Neural crest cell (in vitro differentiated cells): ENCODE measurements around the gene KCNAB2. TPM values are rescaled to one million over a fixed set of nuclear protein-coding genes. Genes with fewer than 3 reads are reported as not detected.

Source experiments
- DNase-seq: peaks from one replicate; pipeline ENCODE4 v3.0.0; 2021; ENCODE audit warnings: low read depth, mixed read lengths, low spot score
- H3K27ac Mint-ChIP-seq: one replicate; pipeline ENCODE4 v1.8.0; 2021; ENCODE audit warnings: mild to moderate bottlenecking, mixed read lengths; ENCODE audit not compliant: unreplicated experiment
- H3K27me3 Mint-ChIP-seq: 2 replicates; pipeline ENCODE4 v1.8.0; 2021; ENCODE audit warnings: low read depth, mild to moderate bottlenecking, mixed read lengths
- H3K36me3 Mint-ChIP-seq: 2 replicates; pipeline ENCODE4 v1.8.0; 2021; ENCODE audit warnings: low read depth, mild to moderate bottlenecking, mixed read lengths
- H3K4me1 Mint-ChIP-seq: 2 replicates; pipeline ENCODE4 v1.8.0; 2021; ENCODE audit warnings: mixed read lengths
- H3K4me3 Mint-ChIP-seq: one replicate; pipeline ENCODE4 v1.8.0; 2021; ENCODE audit warnings: mild to moderate bottlenecking, mixed read lengths
- H3K9me3 Mint-ChIP-seq: 2 replicates; pipeline ENCODE4 v1.8.0; 2021; ENCODE audit warnings: mixed read lengths
- total RNA-seq: library from RNA; stranded (reverse); gene quantifications from 2 replicates; pipeline ENCODE4 v1.2.1, GENCODE V29; 2021
- TF ChIP-seq, protein P1 (sequence below): fragments of 200-600 bp; sonication (generic); conservative IDR thresholded peaks from 2 replicates; pipeline ENCODE4 v1.5.0; 2021; ENCODE audit warnings: antibody characterized with exemption, mild to moderate bottlenecking

The KCNAB2 gene
- total RNA-seq, 1 donor from 2014 or later: 8.3 TPM

DNA sequence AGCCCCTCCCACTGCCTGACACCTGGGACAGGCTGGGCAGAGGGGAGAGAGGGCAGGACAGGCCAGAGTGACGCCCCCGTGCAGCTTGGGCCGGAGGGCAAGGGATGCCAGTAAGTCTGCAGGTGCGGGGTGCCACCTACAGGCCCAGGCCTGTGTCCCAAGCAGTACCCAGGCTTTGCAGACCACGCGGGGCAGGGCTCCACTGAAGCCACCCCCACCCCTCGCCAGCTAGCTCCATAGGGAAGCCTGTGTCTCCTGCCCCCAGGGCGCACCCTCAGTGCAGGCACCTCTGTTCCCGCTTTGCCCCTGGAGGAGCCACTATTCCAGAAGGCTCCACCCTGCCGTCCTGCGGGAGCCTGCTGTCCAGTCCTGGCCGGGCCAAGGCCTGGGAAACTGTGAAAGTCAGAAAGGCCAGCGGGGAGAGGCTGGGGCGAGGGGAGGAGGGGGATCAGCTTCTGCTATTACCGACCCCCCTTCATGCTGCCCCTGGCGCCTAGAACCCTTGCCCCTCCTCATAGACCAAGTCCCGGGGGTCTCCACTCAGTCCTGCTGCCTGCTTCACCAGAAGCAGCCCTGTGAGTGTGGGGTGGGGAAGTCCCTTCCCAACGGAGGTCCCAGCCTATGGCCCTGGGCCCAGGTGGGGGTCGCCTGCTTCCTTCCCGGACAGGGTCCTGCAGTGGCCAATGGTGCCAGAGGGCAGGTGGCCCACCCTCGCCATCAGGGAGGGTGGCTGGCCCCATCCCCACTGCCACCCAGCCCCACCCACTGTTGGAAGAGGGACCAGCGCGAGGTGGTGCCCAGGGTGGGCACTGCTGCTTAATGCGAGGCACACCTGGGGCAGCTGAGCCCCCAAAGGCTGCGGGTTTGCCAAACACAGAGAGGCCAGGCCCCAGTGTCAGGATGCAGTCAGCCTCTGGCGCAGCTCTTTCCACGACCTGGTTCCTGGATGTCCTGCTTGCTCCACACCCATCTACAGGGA is 54.4 kb downstream of the KCNAB2 start:
- Mint-ChIP-seq H3K4me3 (no peak overlapping the region), H3K9me3 (no peaks in the 10 kb centered on the region), H3K27ac (no peak overlapping the region), H3K36me3 (no peaks in the 10 kb centered on the region), H3K4me1 (peaks cover 5% of the 10 kb centered on the region), H3K27me3 (no peaks in the 10 kb centered on the region)
- DNase-seq: no peak
- TF ChIP-seq, protein P1, sequence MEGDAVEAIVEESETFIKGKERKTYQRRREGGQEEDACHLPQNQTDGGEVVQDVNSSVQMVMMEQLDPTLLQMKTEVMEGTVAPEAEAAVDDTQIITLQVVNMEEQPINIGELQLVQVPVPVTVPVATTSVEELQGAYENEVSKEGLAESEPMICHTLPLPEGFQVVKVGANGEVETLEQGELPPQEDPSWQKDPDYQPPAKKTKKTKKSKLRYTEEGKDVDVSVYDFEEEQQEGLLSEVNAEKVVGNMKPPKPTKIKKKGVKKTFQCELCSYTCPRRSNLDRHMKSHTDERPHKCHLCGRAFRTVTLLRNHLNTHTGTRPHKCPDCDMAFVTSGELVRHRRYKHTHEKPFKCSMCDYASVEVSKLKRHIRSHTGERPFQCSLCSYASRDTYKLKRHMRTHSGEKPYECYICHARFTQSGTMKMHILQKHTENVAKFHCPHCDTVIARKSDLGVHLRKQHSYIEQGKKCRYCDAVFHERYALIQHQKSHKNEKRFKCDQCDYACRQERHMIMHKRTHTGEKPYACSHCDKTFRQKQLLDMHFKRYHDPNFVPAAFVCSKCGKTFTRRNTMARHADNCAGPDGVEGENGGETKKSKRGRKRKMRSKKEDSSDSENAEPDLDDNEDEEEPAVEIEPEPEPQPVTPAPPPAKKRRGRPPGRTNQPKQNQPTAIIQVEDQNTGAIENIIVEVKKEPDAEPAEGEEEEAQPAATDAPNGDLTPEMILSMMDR: no peak

DNA sequence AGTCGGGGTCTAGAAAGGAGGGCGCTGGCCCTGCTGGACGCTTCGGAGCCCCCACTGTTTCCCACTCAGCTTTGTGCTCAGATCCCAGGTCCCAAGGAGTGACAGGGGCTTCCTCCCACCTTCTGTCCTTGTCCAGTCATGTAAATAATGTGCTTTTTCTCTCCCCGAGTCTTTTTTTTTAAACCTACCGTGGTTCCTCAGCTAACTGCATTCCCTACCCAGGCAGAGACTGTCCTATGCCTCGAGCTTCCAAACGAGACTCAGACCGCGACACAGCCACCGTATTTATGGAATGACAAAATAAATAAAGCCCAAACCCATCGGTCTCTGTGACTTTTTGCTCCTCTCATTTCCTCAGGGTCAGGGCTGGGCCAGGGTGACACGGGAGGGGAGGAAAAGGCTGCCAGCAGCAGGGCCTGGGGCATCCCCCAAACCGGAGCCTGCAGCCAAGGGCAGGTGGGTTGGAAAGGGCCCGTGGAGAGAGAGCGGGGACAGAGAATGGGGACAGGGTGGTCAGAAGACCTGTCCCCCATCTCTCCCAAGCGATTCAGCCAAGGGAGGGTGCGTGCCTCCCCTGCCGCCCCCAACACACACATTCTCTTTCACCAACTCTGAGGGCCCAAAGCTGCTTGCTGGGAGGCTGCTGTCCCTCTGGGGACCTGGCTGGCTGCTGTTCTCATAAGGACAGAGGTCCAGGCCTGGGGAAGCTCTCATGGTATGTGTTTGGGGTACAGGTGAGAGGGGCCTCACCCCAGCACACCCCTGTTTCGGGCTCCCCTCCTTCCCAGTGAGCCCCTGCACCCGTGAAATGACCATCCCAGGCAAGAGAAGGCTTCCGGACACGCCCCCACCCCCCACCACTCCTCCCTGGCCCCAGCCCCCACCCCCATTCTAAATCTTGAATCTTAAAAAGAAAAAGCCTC is 55.4 kb downstream of the KCNAB2 start:
- Mint-ChIP-seq H3K4me3 (peak overlapping the region; percentile 8), H3K36me3 (no peaks in the 10 kb centered on the region), H3K4me1 (peaks cover 5% of the 10 kb centered on the region), H3K9me3 (no peaks in the 10 kb centered on the region), H3K27me3 (no peaks in the 10 kb centered on the region), H3K27ac (no peak overlapping the region)
- no peak for DNase-seq
- TF ChIP-seq, protein P1: no peak

DNA sequence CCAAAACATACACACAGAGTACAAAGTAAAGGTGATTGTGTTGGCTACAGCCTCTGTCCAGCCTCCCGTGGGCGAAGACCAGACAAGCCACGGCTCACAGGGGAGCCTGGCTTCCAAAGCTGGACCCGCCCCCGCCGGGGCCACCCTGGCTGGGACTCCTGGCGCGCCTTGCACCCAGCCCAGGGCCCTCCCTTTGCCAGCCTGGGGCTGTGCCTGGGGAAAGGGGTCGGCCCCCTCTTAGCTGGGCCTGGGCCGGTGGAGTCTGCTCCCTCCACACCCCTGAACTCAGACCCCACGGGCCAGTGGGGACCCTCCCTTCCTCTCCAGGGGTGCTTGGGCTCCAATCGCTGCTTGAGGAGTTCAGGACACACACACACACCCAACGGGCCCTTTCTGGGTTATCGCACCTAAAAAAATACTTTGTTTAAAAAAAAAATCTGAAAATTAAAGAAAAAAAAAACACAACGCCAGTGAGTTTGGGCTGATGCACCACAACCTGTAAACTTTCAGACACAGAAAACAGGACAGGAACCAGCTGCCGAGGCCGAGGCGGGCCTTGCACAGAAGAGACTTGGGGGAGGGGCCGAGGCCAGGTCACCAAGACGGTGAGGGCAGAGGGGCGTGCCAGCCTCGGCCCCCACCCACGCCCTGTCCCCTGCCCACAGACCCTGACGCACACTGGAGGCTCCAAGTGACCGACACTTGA is 56.3 kb downstream of the KCNAB2 start:
- no peaks in the 10 kb centered on the region for H3K36me3 Mint-ChIP-seq
- H3K27me3 Mint-ChIP-seq: no peaks in the 10 kb centered on the region
- TF ChIP-seq, protein P1: no peak
- H3K9me3 Mint-ChIP-seq: no peaks in the 10 kb centered on the region
- no peak overlapping the region for H3K4me3 Mint-ChIP-seq
- H3K27ac Mint-ChIP-seq: no peak overlapping the region
- peaks cover 5% of the 10 kb centered on the region for H3K4me1 Mint-ChIP-seq
- DNase-seq: no peak

GRCh38 chr1:6102532-6102845 is 56.8 kb downstream of the KCNAB2 start:
- H3K27me3 Mint-ChIP-seq: no peaks in the 10 kb centered on the region
- no peaks in the 10 kb centered on the region for H3K36me3 Mint-ChIP-seq
- DNase-seq: no peak
- H3K9me3 Mint-ChIP-seq: no peaks in the 10 kb centered on the region
- TF ChIP-seq, protein P1: no peak
- H3K4me1 Mint-ChIP-seq: peaks cover 5% of the 10 kb centered on the region
- no peak overlapping the region for H3K27ac Mint-ChIP-seq
- H3K4me3 Mint-ChIP-seq: no peak overlapping the region
